Measurements from ENCODE around the gene ZFAND3.

The ZFAND3 gene

GRCh38 chr6:38055203-38055589, 235.7 kb downstream of the ZFAND3 start:
- Histone ChIP-seq H3K4me3 (ENCODE audit: low read length) (no peak overlapping the region), H3K4me1 (ENCODE audit: insufficient read depth, low read length) (peaks cover 36% of the 10 kb centered on the region), H3K27ac (ENCODE audit: low read depth, low read length) (no peak overlapping the region), H3K9ac (ENCODE audit: low read depth, low read length) (no peak overlapping the region), H3K9me3 (ENCODE audit: insufficient read depth, low read depth, low read length) (no peaks in the 10 kb centered on the region), H3K36me3 (ENCODE audit: insufficient read depth, low read length) (no peaks in the 10 kb centered on the region), H3K27me3 (ENCODE audit: insufficient read depth, low read length) (no peaks in the 10 kb centered on the region)
- 100% methylated on average over 1 of the region's 1 CpG for WGBS

GRCh38 chr6:38056361-38056760, 236.8 kb downstream of the ZFAND3 start:
- peaks cover 36% of the 10 kb centered on the region for H3K4me1 ChIP-seq (ENCODE audit: insufficient read depth, low read length)
- H3K9me3 ChIP-seq (ENCODE audit: insufficient read depth, low read depth, low read length), result no peaks in the 10 kb centered on the region
- H3K4me3 ChIP-seq (ENCODE audit: low read length), result no peak overlapping the region
- no peak overlapping the region for H3K27ac ChIP-seq (ENCODE audit: low read depth, low read length)
- H3K27me3 ChIP-seq (ENCODE audit: insufficient read depth, low read length), result no peaks in the 10 kb centered on the region
- WGBS, result 80% methylated on average over 3 of the region's 3 CpGs
- 0 out of 2 replicates have a peak, but pooled peaks cover 2% of the 10 kb centered on the region for H3K36me3 ChIP-seq (ENCODE audit: insufficient read depth, low read length)
- no peak overlapping the region for H3K9ac ChIP-seq (ENCODE audit: low read depth, low read length)

GRCh38 chr6:38057994-38058393, 238.5 kb downstream of the ZFAND3 start:
- H3K36me3 ChIP-seq (ENCODE audit: insufficient read depth, low read length), result peaks cover 18% of the 10 kb centered on the region

GRCh38 chr6:38062066-38062465, 242.5 kb downstream of the ZFAND3 start:
- WGBS, result over 99% methylated on average over 3 of the region's 3 CpGs

More at GRCh38 chr6:38057994-38058393, 238.5 kb downstream of the ZFAND3 start:
- no peak overlapping the region for H3K4me3 ChIP-seq (ENCODE audit: low read length)
- H3K27ac ChIP-seq (ENCODE audit: low read depth, low read length), result no peak overlapping the region
- H3K9me3 ChIP-seq (ENCODE audit: insufficient read depth, low read depth, low read length), result no peaks in the 10 kb centered on the region
- peaks cover 28% of the 10 kb centered on the region for H3K4me1 ChIP-seq (ENCODE audit: insufficient read depth, low read length)
- H3K9ac ChIP-seq (ENCODE audit: low read depth, low read length), result no peak overlapping the region
- no peaks in the 10 kb centered on the region for H3K27me3 ChIP-seq (ENCODE audit: insufficient read depth, low read length)

GRCh38 chr6:38063973-38064372, 244.4 kb downstream of the ZFAND3 start:
- Histone ChIP-seq H3K9ac (ENCODE audit: low read depth, low read length) (no peak overlapping the region), H3K36me3 (ENCODE audit: insufficient read depth, low read length) (peaks cover 33% of the 10 kb centered on the region), H3K9me3 (ENCODE audit: insufficient read depth, low read depth, low read length) (no peaks in the 10 kb centered on the region), H3K27ac (ENCODE audit: low read depth, low read length) (no peak overlapping the region), H3K4me1 (ENCODE audit: insufficient read depth, low read length) (no peaks in the 10 kb centered on the region), H3K4me3 (ENCODE audit: low read length) (no peak overlapping the region), H3K27me3 (ENCODE audit: insufficient read depth, low read length) (no peaks in the 10 kb centered on the region)
- 89% methylated on average over 2 of the region's 3 CpGs for WGBS

More at GRCh38 chr6:38062066-38062465, 242.5 kb downstream of the ZFAND3 start:
- H3K27me3 ChIP-seq (ENCODE audit: insufficient read depth, low read length), result no peaks in the 10 kb centered on the region
- peaks cover 33% of the 10 kb centered on the region for H3K36me3 ChIP-seq (ENCODE audit: insufficient read depth, low read length)
- H3K27ac ChIP-seq (ENCODE audit: low read depth, low read length), result no peak overlapping the region
- no peaks in the 10 kb centered on the region for H3K9me3 ChIP-seq (ENCODE audit: insufficient read depth, low read depth, low read length)
- H3K4me3 ChIP-seq (ENCODE audit: low read length), result no peak overlapping the region
- peaks cover 2% of the 10 kb centered on the region; the same call in 1 of the 2 replicates for H3K4me1 ChIP-seq (ENCODE audit: insufficient read depth, low read length)
- H3K9ac ChIP-seq (ENCODE audit: low read depth, low read length), result no peak overlapping the region

- H3K27ac ChIP-seq (ENCODE audit: low read depth, low read length), result no peak overlapping the region
- no peaks in the 10 kb centered on the region for H3K4me1 ChIP-seq (ENCODE audit: insufficient read depth, low read length)
- no peaks in the 10 kb centered on the region for H3K9me3 ChIP-seq (ENCODE audit: insufficient read depth, low read depth, low read length)
- 90% methylated on average over 2 of the region's 2 CpGs for WGBS
- no peak overlapping the region for H3K4me3 ChIP-seq (ENCODE audit: low read length)
- H3K36me3 ChIP-seq (ENCODE audit: insufficient read depth, low read length), result peaks cover 33% of the 10 kb centered on the region
- H3K27me3 ChIP-seq (ENCODE audit: insufficient read depth, low read length), result no peaks in the 10 kb centered on the region
- no peak overlapping the region for H3K9ac ChIP-seq (ENCODE audit: low read depth, low read length)
These were observed 244.9 kb downstream of the ZFAND3 start for GRCh38 chr6:38064431-38064830.

GRCh38 chr6:38065734-38066305, 246.3 kb downstream of the ZFAND3 start:
- Histone ChIP-seq H3K9me3 (ENCODE audit: insufficient read depth, low read depth, low read length) (no peaks in the 10 kb centered on the region), H3K27me3 (ENCODE audit: insufficient read depth, low read length) (no peaks in the 10 kb centered on the region), H3K4me3 (ENCODE audit: low read length) (no peak overlapping the region), H3K27ac (ENCODE audit: low read depth, low read length) (no peak overlapping the region), H3K4me1 (ENCODE audit: insufficient read depth, low read length) (no peaks in the 10 kb centered on the region), H3K9ac (ENCODE audit: low read depth, low read length) (no peak overlapping the region), H3K36me3 (ENCODE audit: insufficient read depth, low read length) (peaks cover 33% of the 10 kb centered on the region)
- WGBS, result 97% methylated on average over 2 of the region's 2 CpGs

GRCh38 chr6:38067263-38067980, 247.9 kb downstream of the ZFAND3 start:
- no peak overlapping the region for H3K4me3 ChIP-seq (ENCODE audit: low read length)
- H3K9ac ChIP-seq (ENCODE audit: low read depth, low read length), result no peak overlapping the region
- H3K27ac ChIP-seq (ENCODE audit: low read depth, low read length), result no peak overlapping the region
- peaks cover 21% of the 10 kb centered on the region for H3K36me3 ChIP-seq (ENCODE audit: insufficient read depth, low read length)
- H3K27me3 ChIP-seq (ENCODE audit: insufficient read depth, low read length), result no peaks in the 10 kb centered on the region
- 91% methylated on average over 2 of the region's 2 CpGs for WGBS
- no peaks in the 10 kb centered on the region for H3K4me1 ChIP-seq (ENCODE audit: insufficient read depth, low read length)
- H3K9me3 ChIP-seq (ENCODE audit: insufficient read depth, low read depth, low read length), result no peaks in the 10 kb centered on the region

- WGBS, result 92% methylated on average over 6 of the region's 7 CpGs
- H3K36me3 ChIP-seq (ENCODE audit: insufficient read depth, low read length), result peaks cover 6% of the 10 kb centered on the region
- H3K4me3 ChIP-seq (ENCODE audit: low read length), result no peak overlapping the region
- no peak overlapping the region for H3K27ac ChIP-seq (ENCODE audit: low read depth, low read length)
- H3K9ac ChIP-seq (ENCODE audit: low read depth, low read length), result no peak overlapping the region
- H3K27me3 ChIP-seq (ENCODE audit: insufficient read depth, low read length), result no peaks in the 10 kb centered on the region
- no peaks in the 10 kb centered on the region for H3K9me3 ChIP-seq (ENCODE audit: insufficient read depth, low read depth, low read length)
- H3K4me1 ChIP-seq (ENCODE audit: insufficient read depth, low read length), result no peaks in the 10 kb centered on the region
These were observed 249.5 kb downstream of the ZFAND3 start for GRCh38 chr6:38068854-38069590.

- Histone ChIP-seq H3K36me3 (ENCODE audit: insufficient read depth, low read length) (no peaks in the 10 kb centered on the region), H3K4me3 (ENCODE audit: low read length) (no peak overlapping the region), H3K27ac (ENCODE audit: low read depth, low read length) (no peak overlapping the region), H3K4me1 (ENCODE audit: insufficient read depth, low read length) (peaks cover 11% of the 10 kb centered on the region; the same call in 1 of the 2 replicates), H3K9me3 (ENCODE audit: insufficient read depth, low read depth, low read length) (no peaks in the 10 kb centered on the region), H3K9ac (ENCODE audit: low read depth, low read length) (no peak overlapping the region), H3K27me3 (ENCODE audit: insufficient read depth, low read length) (no peaks in the 10 kb centered on the region)
- 83% methylated on average over 4 of the region's 4 CpGs for WGBS
These were observed 258.0 kb downstream of the ZFAND3 start for GRCh38 chr6:38077488-38078030.

- peaks cover 11% of the 10 kb centered on the region; the same call in 1 of the 2 replicates for H3K4me1 ChIP-seq (ENCODE audit: insufficient read depth, low read length)
- no peaks in the 10 kb centered on the region for H3K36me3 ChIP-seq (ENCODE audit: insufficient read depth, low read length)
- 95% methylated on average over 4 of the region's 4 CpGs for WGBS
- no peak overlapping the region for H3K4me3 ChIP-seq (ENCODE audit: low read length)
- H3K27ac ChIP-seq (ENCODE audit: low read depth, low read length), result no peak overlapping the region
- H3K9me3 ChIP-seq (ENCODE audit: insufficient read depth, low read depth, low read length), result no peaks in the 10 kb centered on the region
- H3K9ac ChIP-seq (ENCODE audit: low read depth, low read length), result no peak overlapping the region
- no peaks in the 10 kb centered on the region for H3K27me3 ChIP-seq (ENCODE audit: insufficient read depth, low read length)
These were observed 259.1 kb downstream of the ZFAND3 start for GRCh38 chr6:38078671-38079070.
